Common myeloid progenitor, CD34-positive (primary cell): Measurements from ENCODE around the gene PXK.
A peak's percentile ranks its signal among the peaks of the same experiment; 100 is the strongest.

ENCODE experiments used
- CTCF ChIA-PET: fragments of 350-600 bp; sonication (Branson Sonifier 250); formaldehyde crosslinking; loops from one replicate; lab custom pipeline; 2021; ENCODE audit warnings: antibody characterized with exemption; lab: Charles Lee
- POLR2A ChIA-PET: fragments of 350-600 bp; sonication (Branson Sonifier 250); formaldehyde crosslinking; loops from one replicate; lab custom pipeline; 2021; ENCODE audit warnings: antibody characterized with exemption; lab: Charles Lee
- DNase-seq, 3 donors: peaks; one replicate each; pipeline versions ENCODE4 v3.0.0 to v3.0.0-alpha.2; 2013
- H3K27ac ChIP-seq, 2 experiments: 1 replicate in 1 of 2; 2 replicates in 1 of 2; pipeline ENCODE4 v1.7.0; 2013; ENCODE audit warnings: inconsistent platforms in 2 of 2, low read length in 2 of 2, mild to moderate bottlenecking in 2 of 2, low read depth in 1 of 2, moderate library complexity in 1 of 2; ENCODE audit not compliant: severe bottlenecking in 2 of 2, insufficient read depth in 1 of 2, poor library complexity in 1 of 2
- H3K27me3 ChIP-seq, 5 experiments: replicated peaks in 2 of 5; 1 replicate in 3 of 5; 2 replicates in 2 of 5; pipeline versions ENCODE4 v1.6.1 to v1.7.0; 2013; ENCODE audit warnings: low read length in 4 of 5, mild to moderate bottlenecking in 2 of 5, moderate library complexity in 2 of 5, inconsistent platforms in 1 of 5; ENCODE audit not compliant: insufficient read depth in 5 of 5, control insufficient read depth in 4 of 5
- H3K36me3 ChIP-seq, 4 experiments: 1 replicate in 2 of 4; 2 replicates in 2 of 4; pipeline versions ENCODE4 v1.6.1 to v1.7.0; 2013; ENCODE audit warnings: low read length in 3 of 4, control low read depth in 1 of 4, mild to moderate bottlenecking in 1 of 4; ENCODE audit not compliant: control insufficient read depth in 4 of 4, insufficient read depth in 4 of 4
- H3K4me1 ChIP-seq, 4 experiments: 1 replicate in 3 of 4; 2 replicates in 1 of 4; pipeline versions ENCODE4 v1.6.1 to v1.7.1; 2013; ENCODE audit warnings: low read length in 3 of 4, mild to moderate bottlenecking in 3 of 4, control low read depth in 1 of 4, inconsistent platforms in 1 of 4, moderate library complexity in 1 of 4; ENCODE audit not compliant: control insufficient read depth in 4 of 4, insufficient read depth in 4 of 4; ENCODE audit errors: control extremely low read depth in 1 of 4
- H3K4me3 ChIP-seq, 7 experiments: 1 replicate in 4 of 7; 2 replicates in 3 of 7; pipeline versions ENCODE4 v1.5.1 to v1.7.0; 2013; ENCODE audit warnings: mild to moderate bottlenecking in 7 of 7, low read length in 6 of 7, moderate library complexity in 6 of 7, inconsistent platforms in 2 of 7, low read depth in 2 of 7, control low read depth in 1 of 7; ENCODE audit not compliant: insufficient read depth in 4 of 7, control insufficient read depth in 1 of 7; ENCODE audit errors: extremely low read depth in 1 of 7
- H3K9me3 ChIP-seq, 5 experiments: 1 replicate in 4 of 5; 2 replicates in 1 of 5; pipeline versions ENCODE4 v1.6.1 to v1.7.1; 2013; ENCODE audit warnings: low read length in 4 of 5, mild to moderate bottlenecking in 2 of 5, inconsistent platforms in 1 of 5, low read depth in 1 of 5, moderate library complexity in 1 of 5; ENCODE audit not compliant: control insufficient read depth in 4 of 5, insufficient read depth in 2 of 5; ENCODE audit errors: control extremely low read depth in 1 of 5
- WGBS: methylation state at CpG from one replicate; pipeline ENCODE4 v1.1.5; 2013; ENCODE audit not compliant: insufficient coverage; 5-methylcytosine and 5-hydroxymethylcytosine counted together

The PXK gene

DNA sequence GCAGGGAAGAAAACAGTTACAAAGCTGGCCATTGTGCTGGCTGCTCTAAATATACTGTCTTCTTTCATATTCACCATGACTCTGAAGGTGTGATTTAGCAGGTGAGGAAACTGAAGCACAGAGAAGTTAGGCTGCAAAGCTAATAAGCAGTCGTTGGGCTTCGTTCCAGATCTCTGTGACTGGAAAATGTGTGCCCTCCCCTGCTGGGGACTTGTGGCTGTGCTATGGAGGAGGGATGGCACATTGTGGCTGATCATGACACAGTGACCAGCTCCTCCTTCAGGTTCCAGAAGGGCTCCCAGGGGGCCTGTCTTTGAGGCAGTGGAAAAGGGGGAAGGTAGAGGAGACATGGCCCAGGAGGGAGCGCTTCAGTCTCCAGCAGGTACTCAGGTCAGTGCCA lies 19.2 kb downstream of the PXK start:
- Histone ChIP-seq H3K4me3 (no peak overlapping the region), H3K4me1 (peaks cover 34 to 88% (median 69%) of the 10 kb centered on the region in 4 experiments), H3K9me3 (no peaks in the 10 kb centered on the region), H3K27me3 (no peaks in the 10 kb centered on the region), H3K36me3 (peaks cover 0 to 9% (median 0%) of the 10 kb centered on the region in 4 experiments), H3K27ac (no peak overlapping the region)
- CTCF ChIA-PET = interaction anchor here (0.7 to 5.6 kb wide), 10 partner anchors 13 to 64 kb away, joined by 3 to 37 read pairs (median 6); partner anchors contain the start of gene PXK
- POLR2A ChIA-PET = no interaction called here
- DNase-seq = peak in 2 of 3 donors; percentile 62 to 65
- 85% methylated on average over 3 of the region's 3 CpGs for WGBS

GRCh38 chr3:58352626-58353025 lies 19.9 kb downstream of the PXK start:
- Histone ChIP-seq H3K9me3 (no peaks in the 10 kb centered on the region), H3K4me1 (peaks cover 37 to 94% (median 74%) of the 10 kb centered on the region in 4 experiments), H3K27ac (no peak overlapping the region), H3K4me3 (no peak overlapping the region), H3K27me3 (no peaks in the 10 kb centered on the region), H3K36me3 (peaks cover 0 to 10% (median 0%) of the 10 kb centered on the region in 4 experiments)
- ChIA-PET CTCF (interaction anchor here (0.8 to 5.6 kb wide), 9 partner anchors 9 to 63 kb away, joined by 3 to 37 read pairs (median 5); partner anchors contain the start of gene PXK), POLR2A (no interaction called here)
- no peak for DNase-seq
- 96% methylated on average over 6 of the region's 6 CpGs for WGBS

- H3K4me1 ChIP-seq = peaks cover 37 to 94% (median 74%) of the 10 kb centered on the region in 4 experiments
- peak; percentile 89 to 97 (median 96) for DNase-seq
- ChIA-PET POLR2A (interaction anchor here (0.6 to 1.4 kb wide), 5 partner anchors 9 to 67 kb away, joined by 3 to 5 read pairs (median 3); no protein-coding TSS in a partner anchor), CTCF (interaction anchor here (0.7 to 5.6 kb wide), 8 partner anchors 9 to 64 kb away, joined by 3 to 37 read pairs (median 4); partner anchors contain the start of gene PXK)
- H3K27ac ChIP-seq = peak overlapping the region in 1 of 2 experiments; percentile 59
- H3K9me3 ChIP-seq = no peaks in the 10 kb centered on the region
- peak overlapping the region in 6 of 7 experiments; percentile 8 to 61 (median 42) for H3K4me3 ChIP-seq
- WGBS = 31% methylated on average over 6 of the region's 8 CpGs
- H3K27me3 ChIP-seq = no peaks in the 10 kb centered on the region
- H3K36me3 ChIP-seq = peaks cover 0 to 7% (median 0%) of the 10 kb centered on the region in 4 experiments
These were observed 21.2 kb downstream of the PXK start for GRCh38 chr3:58353722-58354553.

DNA sequence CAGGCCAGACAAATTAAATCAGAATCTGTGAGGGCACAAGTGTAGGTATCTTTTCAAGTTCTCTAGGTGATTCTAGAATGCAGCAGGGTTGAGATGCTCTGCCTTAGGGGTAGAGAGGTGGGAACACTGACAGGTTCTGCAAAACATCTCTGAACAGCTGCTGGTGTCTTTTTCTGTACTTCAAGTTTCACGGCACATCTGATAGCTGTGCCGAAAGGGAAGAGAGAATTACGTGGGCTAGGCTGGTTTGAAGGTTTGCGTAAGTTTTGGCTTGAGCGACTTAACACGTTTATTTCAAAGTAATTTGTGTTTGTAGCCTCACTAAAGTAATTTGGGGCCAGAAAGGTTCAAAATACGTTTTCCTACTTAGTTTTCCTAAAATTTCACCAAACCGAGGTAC lies 22.5 kb downstream of the PXK start:
- WGBS = 74% methylated on average over 8 of the region's 8 CpGs
- H3K27me3 ChIP-seq = no peaks in the 10 kb centered on the region
- ChIA-PET POLR2A (interaction anchor here (0.9 kb wide), 1 partner anchor 59 kb away, joined by 3 read pairs; no protein-coding TSS in a partner anchor), CTCF (interaction anchor here (0.8 to 2.1 kb wide), 4 partner anchors 10 to 60 kb away, joined by 3 to 4 read pairs (median 4); partner anchors contain the start of gene HTD2)
- peaks cover 30 to 83% (median 65%) of the 10 kb centered on the region in 4 experiments for H3K4me1 ChIP-seq
- H3K9me3 ChIP-seq = no peaks in the 10 kb centered on the region
- H3K27ac ChIP-seq = no peak overlapping the region
- DNase-seq = peak in 2 of 3 donors; percentile 54 to 68
- peaks cover 0 to 7% (median 0%) of the 10 kb centered on the region in 4 experiments for H3K36me3 ChIP-seq
- H3K4me3 ChIP-seq = peak overlapping the region in 1 of 7 experiments; percentile 4

GRCh38 chr3:58356054-58356453 lies 23.4 kb downstream of the PXK start:
- H3K9me3 ChIP-seq = no peaks in the 10 kb centered on the region
- POLR2A ChIA-PET = interaction anchor here (0.6 kb wide), 1 partner anchor 9 kb away, joined by 5 read pairs; no protein-coding TSS in a partner anchor
- CTCF ChIA-PET = interaction anchor here (0.6 to 2.1 kb wide), 6 partner anchors 16 to 62 kb away, joined by 3 to 4 read pairs (median 4); partner anchors contain the start of gene HTD2
- H3K27ac ChIP-seq = peak overlapping the region in 1 of 2 experiments; percentile 21
- WGBS = 0% methylated on average over 4 of the region's 4 CpGs
- peaks cover 23 to 74% (median 57%) of the 10 kb centered on the region in 4 experiments for H3K4me1 ChIP-seq
- H3K27me3 ChIP-seq = no peaks in the 10 kb centered on the region
- peaks cover 0 to 7% (median 0%) of the 10 kb centered on the region in 4 experiments for H3K36me3 ChIP-seq
- peak overlapping the region in 2 of 7 experiments; percentile 4 to 29 for H3K4me3 ChIP-seq
- DNase-seq = peak; percentile 95 to 100 (median 99)

- Histone ChIP-seq H3K4me3 (no peak overlapping the region), H3K27ac (peak overlapping the region in 1 of 2 experiments; percentile 36), H3K27me3 (no peaks in the 10 kb centered on the region), H3K4me1 (peaks cover 23 to 61% (median 46%) of the 10 kb centered on the region in 4 experiments), H3K36me3 (peaks cover 0 to 7% (median 0%) of the 10 kb centered on the region in 4 experiments), H3K9me3 (no peaks in the 10 kb centered on the region)
- ChIA-PET CTCF (no interaction called here), POLR2A (interaction anchor here (1.2 kb wide), 1 partner anchor 29 kb away, joined by 4 read pairs; no protein-coding TSS in a partner anchor)
- no CpG with 5 or more reads among the region's 3 CpGs for WGBS
- DNase-seq = peak in 1 of 3 donors; percentile 10
These were observed 24.7 kb downstream of the PXK start for GRCh38 chr3:58357402-58357801.
